ENCODE data around the gene KCTD3. TPM values are rescaled to one million over a fixed set of nuclear protein-coding genes. Genes with fewer than 3 reads are reported as not detected.
A peak's percentile ranks its signal among the peaks of the same experiment; 100 is the strongest.

KCTD3 gene
- total RNA-seq, 1 donor from 2014 or later = 25.2 TPM

DNA sequence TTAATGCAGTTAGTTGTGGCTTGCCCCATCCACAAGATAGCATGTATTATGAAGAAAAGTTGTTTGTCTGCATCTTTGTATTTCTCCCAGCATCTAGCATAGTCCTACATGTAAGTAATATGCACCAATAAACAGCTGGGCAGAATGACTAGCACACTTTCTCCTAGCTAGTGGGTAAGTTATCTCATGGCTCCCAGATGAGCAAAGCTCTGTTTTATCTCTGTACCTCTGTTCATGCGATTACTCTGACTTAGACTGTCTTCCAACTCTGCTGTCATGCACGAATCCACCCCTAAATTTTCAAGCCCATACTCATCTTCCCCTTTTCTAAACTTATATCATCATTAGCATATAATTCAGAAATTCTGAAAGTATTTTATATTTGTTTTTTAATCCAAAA is 37.5 kb upstream of the KCTD3 start:
- Histone ChIP-seq H3K27ac (ENCODE audit: low read depth, low read length) (no peak overlapping the region), H2AFZ (ENCODE audit: low read depth, low read length) (no peak overlapping the region), H4K20me1 (ENCODE audit: insufficient read depth, low read length) (no peaks in the 10 kb centered on the region), H3K9me3 (ENCODE audit: insufficient read depth, low read depth, low read length) (no peaks in the 10 kb centered on the region), H3K79me2 (ENCODE audit: insufficient read depth, low read length) (no peaks in the 10 kb centered on the region), H3K4me3 (ENCODE audit: insufficient read depth, low read depth, low read length) (no peak overlapping the region), H3K4me1 (ENCODE audit: insufficient read depth, low read length) (no peaks in the 10 kb centered on the region), H3K27me3 (ENCODE audit: insufficient read depth, low read length) (no peaks in the 10 kb centered on the region), H3K9ac (ENCODE audit: low read length) (no peak overlapping the region), H3K36me3 (ENCODE audit: insufficient read depth, low read length) (no peaks in the 10 kb centered on the region), H3K4me2 (ENCODE audit: low read length) (no peak overlapping the region)
- TF ChIP-seq CTCF (IDR thresholded peaks at IDR 0.05; ENCODE audit: insufficient read depth, low read depth, low read length) = no peak
- TF ChIP-seq EZH2 (IDR thresholded peaks at IDR 0.05; ENCODE audit: insufficient read depth, low read length) = no peak
- Mint-ChIP-seq H3K27ac (ENCODE audit: unreplicated experiment) (no peak overlapping the region), H3K9me3 (ENCODE audit: unreplicated experiment) (peaks cover 8% of the 10 kb centered on the region), H3K4me1 (ENCODE audit: low read depth, unreplicated experiment) (no peaks in the 10 kb centered on the region), H3K27me3 (ENCODE audit: low read depth, unreplicated experiment) (peaks cover 5% of the 10 kb centered on the region), H3K36me3 (ENCODE audit: low read depth, unreplicated experiment) (no peaks in the 10 kb centered on the region), H3K4me3 (ENCODE audit: unreplicated experiment) (no peak overlapping the region)
- no peak for FAIRE-seq
- no peak for DNase-seq (ENCODE audit: low read depth)

GRCh38 chr1:215530401-215530984 is 36.6 kb upstream of the KCTD3 start:
- Histone ChIP-seq H4K20me1 (ENCODE audit: insufficient read depth, low read length) (no peaks in the 10 kb centered on the region), H3K9ac (ENCODE audit: low read length) (no peak overlapping the region), H3K9me3 (ENCODE audit: insufficient read depth, low read depth, low read length) (no peaks in the 10 kb centered on the region), H3K27ac (ENCODE audit: low read depth, low read length) (no peak overlapping the region), H3K27me3 (ENCODE audit: insufficient read depth, low read length) (no peaks in the 10 kb centered on the region), H3K4me2 (ENCODE audit: low read length) (no peak overlapping the region), H3K4me1 (ENCODE audit: insufficient read depth, low read length) (no peaks in the 10 kb centered on the region), H3K4me3 (ENCODE audit: insufficient read depth, low read depth, low read length) (no peak overlapping the region), H3K79me2 (ENCODE audit: insufficient read depth, low read length) (no peaks in the 10 kb centered on the region), H3K36me3 (ENCODE audit: insufficient read depth, low read length) (no peaks in the 10 kb centered on the region), H2AFZ (ENCODE audit: low read depth, low read length) (no peak overlapping the region)
- Mint-ChIP-seq H3K9me3 (ENCODE audit: unreplicated experiment) (peaks cover 8% of the 10 kb centered on the region), H3K27me3 (ENCODE audit: low read depth, unreplicated experiment) (peaks cover 5% of the 10 kb centered on the region), H3K4me3 (ENCODE audit: unreplicated experiment) (no peak overlapping the region), H3K36me3 (ENCODE audit: low read depth, unreplicated experiment) (no peaks in the 10 kb centered on the region), H3K27ac (ENCODE audit: unreplicated experiment) (no peak overlapping the region), H3K4me1 (ENCODE audit: low read depth, unreplicated experiment) (no peaks in the 10 kb centered on the region)
- no peak for DNase-seq (ENCODE audit: low read depth)
- FAIRE-seq = no peak
- no peak for TF ChIP-seq EZH2 (IDR thresholded peaks at IDR 0.05; ENCODE audit: insufficient read depth, low read length)
- no peak for TF ChIP-seq CTCF (IDR thresholded peaks at IDR 0.05; ENCODE audit: insufficient read depth, low read depth, low read length)

DNA sequence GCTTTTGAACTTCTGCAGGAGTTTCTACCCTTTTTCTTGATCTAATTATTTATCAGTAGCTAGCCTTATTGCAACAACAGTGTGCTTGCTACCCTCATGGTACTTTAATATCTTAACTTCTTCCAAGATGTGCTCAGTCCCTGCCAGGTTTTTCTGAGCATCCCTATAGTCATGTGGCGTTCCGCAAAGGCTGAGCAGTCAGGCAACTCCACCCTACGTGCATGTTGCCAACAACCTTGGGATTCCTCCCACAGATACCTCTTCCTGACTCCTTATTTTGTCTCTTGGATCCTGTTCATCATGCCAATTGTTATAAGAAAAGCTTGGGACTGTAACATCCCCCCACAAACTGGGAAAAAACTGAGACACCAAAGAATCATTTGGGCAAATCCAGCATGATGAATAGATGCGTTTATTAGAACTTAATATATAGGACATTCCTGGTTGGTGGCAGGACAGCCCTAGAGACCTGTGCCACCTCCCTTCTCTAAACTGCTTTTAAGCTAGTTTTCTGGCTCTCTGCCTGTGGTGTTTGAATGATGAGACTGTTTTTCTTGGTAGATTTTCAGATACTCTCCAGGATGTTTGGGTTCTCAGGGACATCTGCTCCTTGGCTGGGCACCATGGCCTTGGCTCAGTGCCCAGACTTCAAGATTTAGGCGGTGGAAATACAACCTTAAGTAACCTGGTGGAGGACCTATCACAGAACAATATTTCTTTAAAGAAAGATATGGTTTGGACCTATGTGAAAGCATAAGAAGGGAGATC is 27.1 kb upstream of the KCTD3 start:
- Histone ChIP-seq H3K27ac (ENCODE audit: low read depth, low read length) (no peak overlapping the region), H3K9me3 (ENCODE audit: insufficient read depth, low read depth, low read length) (peaks cover 3% of the 10 kb centered on the region), H4K20me1 (ENCODE audit: insufficient read depth, low read length) (no peaks in the 10 kb centered on the region), H3K79me2 (ENCODE audit: insufficient read depth, low read length) (no peaks in the 10 kb centered on the region), H3K27me3 (ENCODE audit: insufficient read depth, low read length) (no peaks in the 10 kb centered on the region), H3K9ac (ENCODE audit: low read length) (no peak overlapping the region), H2AFZ (ENCODE audit: low read depth, low read length) (no peak overlapping the region), H3K36me3 (ENCODE audit: insufficient read depth, low read length) (no peaks in the 10 kb centered on the region), H3K4me3 (ENCODE audit: insufficient read depth, low read depth, low read length) (no peak overlapping the region), H3K4me2 (ENCODE audit: low read length) (no peak overlapping the region), H3K4me1 (ENCODE audit: insufficient read depth, low read length) (no peaks in the 10 kb centered on the region)
- Mint-ChIP-seq H3K4me3 (ENCODE audit: unreplicated experiment) (no peak overlapping the region), H3K27ac (ENCODE audit: unreplicated experiment) (no peak overlapping the region), H3K36me3 (ENCODE audit: low read depth, unreplicated experiment) (no peaks in the 10 kb centered on the region), H3K4me1 (ENCODE audit: low read depth, unreplicated experiment) (no peaks in the 10 kb centered on the region), H3K9me3 (ENCODE audit: unreplicated experiment) (peaks cover 5% of the 10 kb centered on the region), H3K27me3 (ENCODE audit: low read depth, unreplicated experiment) (no peaks in the 10 kb centered on the region)
- no peak for TF ChIP-seq EZH2 (IDR thresholded peaks at IDR 0.05; ENCODE audit: insufficient read depth, low read length)
- no peak for TF ChIP-seq CTCF (IDR thresholded peaks at IDR 0.05; ENCODE audit: insufficient read depth, low read depth, low read length)
- FAIRE-seq = no peak
- peak; percentile 10 for DNase-seq (ENCODE audit: low read depth)
